GM18508 (cell line): ENCODE data around the gene TP73.
A peak's percentile ranks its signal among the peaks of the same experiment; 100 is the strongest.

Source experiments
- ATAC-seq: cut with Tn5 transposase; IDR thresholded peaks from one replicate; pipeline ENCODE4 v1.9.1; 2021; ENCODE audit warnings: moderate number of reproducible peaks; ENCODE audit not compliant: insufficient read depth, unreplicated experiment

TP73 gene

DNA sequence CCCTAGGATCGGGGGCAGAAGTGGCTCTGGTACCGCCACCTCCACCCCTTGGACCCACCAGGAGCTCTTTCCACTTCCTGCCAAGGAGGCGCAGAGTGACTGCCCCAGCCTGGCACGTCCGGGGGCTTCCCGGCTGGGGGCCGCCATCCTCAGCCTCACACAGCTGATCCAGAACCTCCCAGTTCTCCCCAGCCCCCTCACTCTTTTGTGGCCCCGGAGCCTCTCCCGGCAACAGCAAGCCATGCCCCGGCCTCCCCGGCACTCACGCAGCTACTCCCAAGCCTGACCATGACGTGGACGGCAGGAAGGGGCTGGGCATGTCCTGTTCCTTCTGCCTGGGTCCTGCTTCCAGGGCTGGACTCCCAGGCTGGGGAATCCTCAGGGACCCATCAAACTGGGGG lies 17.1 kb downstream of the TP73 start:
- ATAC-seq, result no peak

DNA sequence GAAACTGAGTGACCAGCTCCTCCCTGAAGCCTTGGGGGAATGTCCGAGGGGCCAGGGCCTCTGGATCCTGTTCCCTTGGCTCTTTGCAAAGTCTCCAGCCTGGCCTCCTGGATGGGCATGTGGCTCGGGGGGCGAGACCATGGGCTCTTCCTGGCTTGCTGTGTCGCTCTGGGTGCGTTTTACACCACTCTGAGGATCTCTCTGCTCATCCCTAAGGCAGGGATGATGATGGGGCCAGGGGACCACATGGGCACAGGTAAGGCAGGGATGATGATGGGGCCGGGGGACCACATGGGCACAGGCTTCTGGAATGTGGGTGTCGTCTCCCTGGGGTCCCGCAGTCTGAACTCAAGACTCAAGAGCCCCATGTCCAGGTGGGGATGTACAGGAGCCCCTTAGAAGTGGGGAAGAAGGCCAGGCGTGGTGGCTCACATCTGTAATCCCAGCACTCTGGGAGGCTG lies 17.7 kb downstream of the TP73 start:
- no peak for ATAC-seq

DNA sequence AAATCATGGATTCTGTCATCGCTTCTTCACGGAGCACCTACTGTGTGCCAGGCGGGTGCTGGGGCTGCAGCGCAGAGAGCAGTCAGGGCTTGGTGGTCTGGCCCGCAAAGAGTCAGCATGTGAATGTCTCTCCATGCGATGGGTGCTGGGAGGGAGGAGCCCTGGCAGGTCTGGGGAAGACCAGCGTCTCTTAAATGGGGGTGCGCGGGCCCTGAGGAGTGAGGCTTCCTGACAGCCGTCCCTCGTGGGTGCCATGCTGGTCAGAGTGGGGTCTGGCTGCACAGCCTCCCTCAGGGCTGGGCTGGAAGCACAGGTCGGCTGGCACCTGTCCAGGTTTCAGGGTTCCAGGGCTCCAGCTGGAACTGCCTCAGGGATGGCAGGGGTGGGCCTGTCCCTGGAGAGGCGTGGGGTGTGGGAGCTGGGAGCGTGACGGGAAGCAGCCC lies 18.5 kb downstream of the TP73 start:
- no peak for ATAC-seq

DNA sequence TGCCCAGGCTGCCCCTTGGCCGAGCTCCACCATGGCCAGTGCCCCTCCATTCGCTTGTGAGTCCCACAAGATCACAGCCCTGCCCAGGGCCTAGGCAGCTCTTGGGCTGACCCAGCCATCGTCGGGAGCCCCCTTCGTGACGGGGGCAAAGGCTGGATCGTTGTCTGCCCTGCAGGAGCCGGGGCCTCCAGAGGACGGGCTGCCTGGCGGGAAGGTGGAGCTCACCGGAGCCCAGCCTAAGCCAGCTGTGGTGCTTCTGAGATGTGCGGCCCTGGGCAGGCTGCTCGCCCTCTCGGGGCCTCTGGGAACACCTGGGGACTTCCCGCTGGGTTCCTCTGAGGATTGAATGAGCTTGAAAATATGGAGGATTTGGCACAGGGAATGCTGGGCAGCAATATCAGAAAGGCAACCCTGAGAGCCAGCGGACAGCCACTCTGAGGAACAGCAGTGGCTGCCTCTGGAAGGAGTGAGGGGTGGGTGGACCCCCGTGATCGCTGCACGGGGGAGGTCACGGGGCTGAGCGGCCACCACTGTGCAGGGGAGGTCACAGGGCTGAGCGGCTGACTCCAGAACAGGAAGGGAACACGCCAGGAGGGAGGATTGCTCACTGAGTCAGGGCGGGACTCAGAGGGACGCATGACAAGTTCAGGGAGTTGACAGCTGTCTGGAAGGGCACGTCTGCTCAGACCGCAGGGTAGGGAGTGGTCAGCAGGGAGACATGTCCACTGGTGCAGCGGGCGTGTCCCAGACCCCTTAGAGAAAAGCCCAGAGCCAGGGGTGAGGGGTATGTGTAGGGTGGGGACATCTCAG lies 19.3 kb downstream of the TP73 start:
- no peak for ATAC-seq

GRCh38 chr1:3672231-3672970 lies 20.1 kb downstream of the TP73 start:
- no peak for ATAC-seq

DNA sequence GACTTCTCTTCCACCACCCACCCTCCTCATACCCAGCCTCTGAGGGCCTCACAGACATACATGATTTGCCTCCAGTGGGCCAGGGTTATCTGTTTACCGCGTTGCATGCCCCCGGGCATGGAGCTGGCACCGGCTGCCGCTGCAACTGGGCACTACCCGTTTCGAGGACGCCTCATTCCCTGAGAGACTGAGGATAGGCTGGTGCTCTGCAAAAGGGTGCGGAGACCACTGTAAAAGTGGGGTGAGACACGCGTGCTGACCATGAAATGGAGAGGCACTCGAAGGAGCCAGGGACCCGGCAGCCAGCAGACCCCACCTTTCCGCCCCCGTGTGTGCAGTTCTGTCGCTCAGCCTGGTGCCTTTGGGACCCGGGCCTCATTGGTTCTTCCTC lies 20.6 kb downstream of the TP73 start:
- ATAC-seq, result no peak

DNA sequence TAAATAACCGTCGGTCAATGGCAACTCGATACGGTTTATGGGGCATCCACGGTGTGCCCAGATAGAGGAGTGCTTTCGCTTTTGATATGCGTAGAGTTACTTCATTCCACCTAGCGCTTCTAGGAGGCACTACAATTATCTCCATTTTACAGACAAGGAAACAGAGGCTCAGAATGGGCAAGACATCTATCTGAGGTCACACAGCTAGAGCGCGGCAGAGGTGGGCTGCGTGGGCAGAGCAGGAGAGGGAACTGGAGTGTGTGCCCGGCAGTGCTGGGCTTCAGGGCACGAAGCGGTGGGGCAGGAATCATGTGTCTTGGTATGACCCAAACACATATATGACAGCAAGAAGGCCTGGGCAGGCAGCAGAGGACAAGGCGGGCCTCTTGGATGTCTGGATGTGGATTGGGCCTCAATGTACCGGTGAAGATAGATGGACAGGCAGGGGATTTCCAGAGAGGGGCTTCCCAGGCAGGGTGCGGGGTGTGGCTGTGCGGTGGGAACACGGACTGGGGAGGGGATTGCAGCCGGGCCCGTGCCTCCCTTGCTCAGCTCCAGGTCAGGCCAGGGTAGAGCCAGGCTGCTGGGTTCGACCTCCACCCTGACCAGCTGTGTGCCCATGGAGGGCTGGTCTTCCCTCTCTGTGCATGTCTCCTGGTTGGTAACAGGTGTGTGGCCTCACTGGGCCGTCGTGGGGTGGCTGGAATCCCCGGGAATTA lies 21.2 kb downstream of the TP73 start:
- ATAC-seq, result no peak

GRCh38 chr1:3674100-3675094 lies 22.1 kb downstream of the TP73 start:
- ATAC-seq, result no peak

GRCh38 chr1:3675436-3675835 lies 23.1 kb downstream of the TP73 start:
- no peak for ATAC-seq

- peak; percentile 50 for ATAC-seq
Observed at GRCh38 chr1:3676581-3677470, 24.5 kb downstream of the TP73 start.

DNA sequence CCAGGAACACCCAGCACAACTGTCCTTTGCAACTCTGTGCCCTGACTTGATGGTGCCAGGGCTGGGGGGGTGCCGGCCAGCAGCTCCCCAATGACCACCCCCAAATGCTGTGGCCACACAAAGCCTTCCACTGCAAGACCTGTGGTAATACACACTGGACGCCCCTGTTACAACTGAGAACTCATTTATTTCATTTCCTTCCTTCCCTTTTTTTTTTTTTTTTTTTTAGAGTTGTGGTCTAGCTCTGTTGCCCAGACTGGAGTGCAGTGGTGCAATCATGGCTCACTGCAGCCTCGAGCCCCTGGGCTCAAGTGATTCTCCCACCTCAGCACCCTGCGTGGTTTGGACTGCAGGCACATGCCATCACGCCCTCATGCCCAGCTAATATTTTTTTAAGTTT lies 25.2 kb downstream of the TP73 start:
- no peak for ATAC-seq

DNA sequence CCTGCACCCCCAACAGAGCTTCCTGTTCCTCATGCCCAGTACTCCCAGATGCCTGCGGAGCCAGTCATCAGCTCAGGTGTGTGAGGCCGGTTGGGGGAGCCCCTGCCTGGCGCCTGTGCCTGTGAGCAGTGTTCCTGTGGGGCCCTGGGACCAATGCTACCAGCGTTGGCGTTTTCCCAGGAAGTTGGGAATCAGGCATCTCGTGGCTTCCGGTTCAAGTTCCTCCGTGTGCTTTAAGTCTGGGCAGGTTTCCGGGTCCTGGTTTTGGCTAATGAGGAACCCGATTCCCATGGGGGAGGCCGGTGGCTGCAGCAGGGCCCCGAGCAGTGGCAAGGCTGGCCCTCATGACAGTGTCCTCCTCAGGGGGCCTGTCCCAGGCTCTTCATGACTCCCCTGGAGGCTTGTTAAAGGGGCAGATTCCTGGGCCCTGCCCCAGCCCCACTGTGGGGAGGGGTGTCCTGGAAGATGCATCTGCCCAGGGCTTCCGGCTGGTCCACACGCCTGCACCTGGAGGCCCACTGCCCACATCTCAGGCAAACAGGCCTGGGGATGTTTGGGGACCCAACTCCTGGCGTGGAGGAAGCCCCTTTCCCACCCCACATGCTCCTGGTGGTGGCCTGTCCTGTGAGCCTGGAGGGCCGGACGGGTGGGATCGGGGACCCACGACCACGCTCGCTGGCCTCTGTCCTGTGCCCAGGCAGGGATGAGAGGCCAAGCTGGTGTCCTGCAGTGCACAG lies 26.2 kb downstream of the TP73 start:
- ATAC-seq, result no peak

DNA sequence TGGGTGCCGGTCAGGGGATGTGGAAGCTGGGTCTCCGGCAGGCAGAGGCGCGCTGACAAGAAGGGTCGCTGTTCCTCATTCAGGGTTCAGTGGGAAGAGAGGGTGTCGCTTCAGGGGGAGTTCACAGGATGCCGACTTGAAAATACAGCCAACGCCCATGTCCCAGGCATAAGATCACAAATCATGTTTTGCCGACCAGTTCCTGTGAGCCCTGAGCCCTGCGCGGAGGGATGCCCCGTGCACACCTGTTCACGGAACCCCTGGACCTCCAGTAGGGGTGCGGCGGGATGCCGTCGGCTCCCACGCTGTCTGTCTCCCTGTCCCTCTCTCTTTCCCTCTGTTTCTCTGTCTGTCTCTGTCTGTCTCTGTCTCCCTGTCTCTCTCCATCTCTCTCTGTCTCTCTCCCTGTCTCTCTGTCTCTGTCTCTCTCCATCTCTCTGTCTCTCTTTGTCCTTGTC lies 26.8 kb downstream of the TP73 start:
- no peak for ATAC-seq

GRCh38 chr1:3679799-3680453 lies 27.6 kb downstream of the TP73 start:
- ATAC-seq, result no peak

GRCh38 chr1:3680488-3681230 lies 28.3 kb downstream of the TP73 start:
- no peak for ATAC-seq

DNA sequence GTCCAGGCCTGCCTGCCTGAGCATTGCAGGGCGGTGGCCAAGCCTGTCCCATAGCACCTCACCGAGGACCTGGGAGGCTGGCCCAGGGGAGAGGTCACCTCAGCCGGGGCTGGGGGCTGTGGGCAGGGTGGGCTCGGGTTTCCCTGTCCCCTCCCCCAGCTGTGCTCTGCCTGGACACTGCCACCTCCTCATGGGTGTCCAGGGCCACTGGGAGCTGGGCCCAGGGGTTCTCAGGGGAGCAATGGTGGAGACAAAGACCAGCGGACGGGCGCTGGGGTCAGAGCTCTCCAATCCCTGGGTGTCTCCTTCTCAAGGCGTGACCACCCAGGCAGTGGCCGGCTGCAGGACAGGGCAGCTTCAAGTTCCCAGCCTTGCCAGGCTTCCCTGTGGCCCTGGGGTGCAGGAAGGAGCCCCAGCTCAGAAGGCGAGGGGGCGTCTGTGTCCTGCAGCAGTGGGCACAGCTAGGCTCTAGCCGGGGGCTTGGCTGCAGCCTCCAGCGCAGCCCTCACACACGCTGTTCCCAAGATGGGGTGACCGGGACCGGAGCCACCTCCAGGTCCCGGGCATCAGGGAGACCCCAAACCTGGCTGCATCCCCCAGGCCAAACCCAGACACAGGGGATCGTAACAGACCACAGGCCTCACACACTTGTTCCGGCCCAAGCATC lies 29.0 kb downstream of the TP73 start:
- no peak for ATAC-seq
